Omental fat pad (tissue), 4 donors: ENCODE data around the gene PPEF2. TPM values are rescaled to one million over a fixed set of nuclear protein-coding genes. Genes with fewer than 3 reads are reported as not detected.
"Not testable (repeated sequence)": the region's sequence is repeated elsewhere in the genome, so short reads cannot be mapped to it uniquely, and the experiment has no call there.

Experiments
- ATAC-seq: fragments of 150-250 bp; one replicate; pipeline ENCODE4 v1.9.1; 2016; ENCODE audit warnings: mild to moderate bottlenecking, moderate library complexity; ENCODE audit not compliant: low FRiP score
- DNase-seq: peaks from one replicate; pipeline ENCODE4 v3.0.0-alpha.2; 2019; ENCODE audit warnings: low spot score
- CTCF ChIP-seq, 3 donors: fragments of 450-650 bp; IDR thresholded peaks; one replicate each; pipeline ENCODE4 v1.5.1; 2016 to 2017; ENCODE audit warnings: antibody characterized with exemption in 3 of 3, mild to moderate bottlenecking in 3 of 3, moderate library complexity in 2 of 3
- total RNA-seq, 4 donors: library from RNA; depleted of rRNA; stranded (reverse); fragments of >200 nt; gene quantifications; one replicate each; pipeline ENCODE4 v1.1.0, GENCODE V29; 2016

PPEF2 gene
- total RNA-seq, 4 donors from 2014 or later = not detected

GRCh38 chr4:75930152-75930551 lies 27.9 kb upstream of the PPEF2 start:
- no peak for DNase-seq
- no peak for TF ChIP-seq CTCF (IDR thresholded peaks at IDR 0.05)
- ATAC-seq = no peak

- not testable (repeated sequence) for DNase-seq, ATAC-seq
Observed at GRCh38 chr4:75924916-75925315, 22.7 kb upstream of the PPEF2 start.

- TF ChIP-seq CTCF (IDR thresholded peaks at IDR 0.05) = no peak
- no peak for ATAC-seq
- DNase-seq = no peak
Observed at GRCh38 chr4:75924309-75924827, 22.1 kb upstream of the PPEF2 start.

GRCh38 chr4:75922588-75922987 lies 20.3 kb upstream of the PPEF2 start:
- ATAC-seq (no peak), DNase-seq (no peak)
- no peak for TF ChIP-seq CTCF (IDR thresholded peaks at IDR 0.05)

GRCh38 chr4:75921910-75922309 lies 19.7 kb upstream of the PPEF2 start:
- no peak for TF ChIP-seq CTCF (IDR thresholded peaks at IDR 0.05)
- ATAC-seq = no peak

GRCh38 chr4:75920327-75920726 lies 18.1 kb upstream of the PPEF2 start:
- TF ChIP-seq CTCF (IDR thresholded peaks at IDR 0.05) = no peak
- ATAC-seq (no peak), DNase-seq (no peak)

More at GRCh38 chr4:75921910-75922309, 19.7 kb upstream of the PPEF2 start:
- no peak for DNase-seq

- no peak for DNase-seq
- no peak for ATAC-seq
- no peak for TF ChIP-seq CTCF (IDR thresholded peaks at IDR 0.05)
Observed at GRCh38 chr4:75919920-75920319, 17.7 kb upstream of the PPEF2 start.
